OCI-LY1 (cell line): Measurements from ENCODE around the gene NRCAM.

ENCODE experiments used
- EZH2 ChIP-seq: fragments of 200-600 bp; sonication (generic), shearing (Covaris generic); IDR thresholded peaks from 2 replicates; pipeline ENCODE4 v1.8.0; 2017; ENCODE audit warnings: borderline replicate concordance, mixed run types, mild to moderate bottlenecking, antibody characterized with exemption, low read length, moderate library complexity, mixed read lengths
- TF ChIP-seq, protein P1 (sequence below): fragments of 200-600 bp; sonication (generic), shearing (Covaris generic); IDR thresholded peaks from 2 replicates; pipeline ENCODE4 v1.5.1; 2017; ENCODE audit warnings: mild to moderate bottlenecking, antibody characterized with exemption, low read length, moderate library complexity, mixed read lengths

DNA sequence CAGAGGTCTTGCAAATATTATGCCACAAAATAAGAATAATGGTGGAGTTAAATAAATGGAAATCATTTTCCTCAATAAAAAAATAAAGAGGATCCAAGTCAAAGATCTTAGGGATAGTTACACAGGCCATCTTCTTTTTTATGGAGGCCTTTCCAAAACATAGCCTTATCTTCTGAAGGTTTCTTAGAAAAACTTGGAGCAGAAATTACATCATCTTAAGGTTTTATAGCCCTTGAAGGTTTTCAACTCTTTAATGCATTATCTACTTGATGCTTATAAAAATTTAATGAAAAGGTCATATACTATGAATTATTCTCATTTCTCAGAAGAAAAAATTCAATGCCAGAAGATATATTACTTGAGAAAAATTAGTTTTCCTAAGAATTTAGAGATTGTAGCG is 231.8 kb downstream of the NRCAM start:
- TF ChIP-seq, protein P1, sequence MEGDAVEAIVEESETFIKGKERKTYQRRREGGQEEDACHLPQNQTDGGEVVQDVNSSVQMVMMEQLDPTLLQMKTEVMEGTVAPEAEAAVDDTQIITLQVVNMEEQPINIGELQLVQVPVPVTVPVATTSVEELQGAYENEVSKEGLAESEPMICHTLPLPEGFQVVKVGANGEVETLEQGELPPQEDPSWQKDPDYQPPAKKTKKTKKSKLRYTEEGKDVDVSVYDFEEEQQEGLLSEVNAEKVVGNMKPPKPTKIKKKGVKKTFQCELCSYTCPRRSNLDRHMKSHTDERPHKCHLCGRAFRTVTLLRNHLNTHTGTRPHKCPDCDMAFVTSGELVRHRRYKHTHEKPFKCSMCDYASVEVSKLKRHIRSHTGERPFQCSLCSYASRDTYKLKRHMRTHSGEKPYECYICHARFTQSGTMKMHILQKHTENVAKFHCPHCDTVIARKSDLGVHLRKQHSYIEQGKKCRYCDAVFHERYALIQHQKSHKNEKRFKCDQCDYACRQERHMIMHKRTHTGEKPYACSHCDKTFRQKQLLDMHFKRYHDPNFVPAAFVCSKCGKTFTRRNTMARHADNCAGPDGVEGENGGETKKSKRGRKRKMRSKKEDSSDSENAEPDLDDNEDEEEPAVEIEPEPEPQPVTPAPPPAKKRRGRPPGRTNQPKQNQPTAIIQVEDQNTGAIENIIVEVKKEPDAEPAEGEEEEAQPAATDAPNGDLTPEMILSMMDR: no peak
- TF ChIP-seq EZH2: no peak
